Measurements from ENCODE around the gene KLF7. TPM values are rescaled to one million over a fixed set of nuclear protein-coding genes. Genes with fewer than 3 reads are reported as not detected.

Gene KLF7
- polyA plus RNA-seq, 6 donors from 2014 or later, result 14.2 to 25.1 (median 15.0) TPM

DNA sequence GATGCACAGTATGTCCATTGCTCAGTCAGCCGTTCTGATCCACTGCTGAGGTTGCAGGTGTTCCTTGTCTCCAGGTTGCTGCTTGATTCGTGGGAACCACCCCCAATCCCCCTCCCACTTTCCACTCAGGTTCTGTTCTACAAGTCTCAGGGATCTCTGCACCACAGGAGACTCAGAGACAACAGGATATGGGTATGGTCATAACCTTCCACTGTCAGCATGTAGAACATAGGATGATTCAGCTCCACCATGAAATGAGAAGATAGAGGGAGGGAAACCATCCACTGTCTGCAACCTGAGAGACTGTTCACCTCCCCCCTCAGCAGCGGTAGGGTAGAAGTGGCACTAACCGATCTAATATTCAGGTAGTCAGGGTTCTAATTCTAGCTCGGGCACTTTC lies 19.0 kb upstream of the KLF7 start:
- Mint-ChIP-seq H3K9me3 (peaks cover 0 to 13% (median 7%) of the 10 kb centered on the region in 7 donors), H3K4me3 (no peak overlapping the region), H3K27me3 (no peaks in the 10 kb centered on the region), H3K27ac (peak overlapping the region in 1 of 6 donors; percentile 11), H3K36me3 (peaks cover 0 to 15% of the 10 kb centered on the region in 2 donors), H3K4me1 (no peaks in the 10 kb centered on the region)
- DNase-seq, result no peak
- no peak for ATAC-seq (ENCODE audit: low read depth in 2 of 2)

DNA sequence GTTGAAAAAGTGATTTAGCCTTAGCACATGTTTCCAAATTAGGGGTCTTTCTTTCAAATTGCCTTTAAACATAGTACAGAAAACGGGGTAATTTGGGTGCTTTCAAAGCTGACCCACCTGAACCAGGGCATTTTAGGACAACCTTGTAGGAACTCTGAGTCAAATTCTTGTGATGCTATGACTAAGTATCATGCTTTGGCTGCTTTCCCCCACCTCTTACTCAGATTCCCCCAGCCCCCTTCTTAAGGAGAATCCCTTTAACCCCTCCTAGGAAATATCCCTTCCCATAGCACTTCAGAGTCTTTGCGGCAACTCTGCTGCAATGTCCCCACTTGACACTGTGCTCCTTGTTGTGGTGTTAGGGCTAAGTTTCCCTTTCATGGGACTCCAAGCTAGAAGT lies 18.6 kb upstream of the KLF7 start:
- H3K4me3 Mint-ChIP-seq, result no peak overlapping the region
- no peak overlapping the region for H3K27ac Mint-ChIP-seq
- peaks cover 0 to 15% of the 10 kb centered on the region in 2 donors for H3K36me3 Mint-ChIP-seq
- no peaks in the 10 kb centered on the region for H3K27me3 Mint-ChIP-seq
- no peaks in the 10 kb centered on the region for H3K4me1 Mint-ChIP-seq
- no peak for DNase-seq
- no peak for ATAC-seq (ENCODE audit: low read depth in 2 of 2)
- H3K9me3 Mint-ChIP-seq, result peaks cover 0 to 13% (median 7%) of the 10 kb centered on the region in 7 donors

DNA sequence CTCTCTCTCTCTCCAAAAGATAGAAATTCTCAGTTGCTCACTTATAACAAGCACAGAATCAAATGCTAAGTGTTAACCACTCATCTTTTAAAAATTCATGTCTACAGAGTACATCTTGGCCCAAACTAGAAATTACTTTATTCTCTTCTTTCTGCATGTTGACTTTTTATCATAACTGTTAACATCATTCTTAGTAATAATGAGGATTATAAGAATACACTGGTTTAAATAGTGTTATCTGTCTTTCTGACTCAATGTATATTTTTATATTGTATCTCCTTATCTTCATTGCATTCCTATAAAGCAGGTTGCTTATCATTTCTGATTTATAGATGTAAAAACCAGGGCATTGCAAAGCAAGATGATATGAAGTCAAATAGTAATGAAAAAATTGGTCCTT lies 17.8 kb upstream of the KLF7 start:
- ATAC-seq (ENCODE audit: low read depth in 2 of 2) (no peak), DNase-seq (no peak)
- H3K36me3 Mint-ChIP-seq, result peaks cover 0 to 15% of the 10 kb centered on the region in 2 donors
- H3K4me1 Mint-ChIP-seq, result no peaks in the 10 kb centered on the region
- H3K27me3 Mint-ChIP-seq, result no peaks in the 10 kb centered on the region
- H3K9me3 Mint-ChIP-seq, result peaks cover 0 to 13% (median 7%) of the 10 kb centered on the region in 7 donors
- H3K27ac Mint-ChIP-seq, result peak overlapping the region in 1 of 6 donors; percentile 3
- no peak overlapping the region for H3K4me3 Mint-ChIP-seq

DNA sequence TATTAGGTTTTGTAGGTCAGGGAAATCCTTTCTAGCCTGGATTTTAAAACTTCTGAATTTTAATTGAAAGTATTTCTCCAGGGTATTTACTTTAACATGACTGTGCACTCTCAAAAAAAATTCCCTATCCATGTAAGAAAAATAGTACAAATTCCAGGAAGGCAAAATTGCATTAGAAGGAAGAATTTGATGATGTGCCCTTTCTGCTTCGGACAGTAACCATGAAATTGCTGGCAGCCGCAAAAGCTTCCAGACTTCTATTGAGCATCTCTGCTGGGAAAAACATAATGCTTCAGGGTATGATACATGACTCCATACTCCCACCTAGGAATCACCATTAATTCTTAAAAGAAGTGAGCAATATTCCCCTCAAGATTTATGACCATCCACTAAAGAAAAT lies 17.2 kb upstream of the KLF7 start:
- DNase-seq (no peak), ATAC-seq (ENCODE audit: low read depth in 2 of 2) (no peak)
- Mint-ChIP-seq H3K27me3 (no peaks in the 10 kb centered on the region), H3K27ac (no peak overlapping the region), H3K36me3 (peaks cover 0 to 13% of the 10 kb centered on the region in 2 donors), H3K4me3 (no peak overlapping the region), H3K9me3 (peaks cover 0 to 13% (median 7%) of the 10 kb centered on the region in 7 donors), H3K4me1 (no peaks in the 10 kb centered on the region)

DNA sequence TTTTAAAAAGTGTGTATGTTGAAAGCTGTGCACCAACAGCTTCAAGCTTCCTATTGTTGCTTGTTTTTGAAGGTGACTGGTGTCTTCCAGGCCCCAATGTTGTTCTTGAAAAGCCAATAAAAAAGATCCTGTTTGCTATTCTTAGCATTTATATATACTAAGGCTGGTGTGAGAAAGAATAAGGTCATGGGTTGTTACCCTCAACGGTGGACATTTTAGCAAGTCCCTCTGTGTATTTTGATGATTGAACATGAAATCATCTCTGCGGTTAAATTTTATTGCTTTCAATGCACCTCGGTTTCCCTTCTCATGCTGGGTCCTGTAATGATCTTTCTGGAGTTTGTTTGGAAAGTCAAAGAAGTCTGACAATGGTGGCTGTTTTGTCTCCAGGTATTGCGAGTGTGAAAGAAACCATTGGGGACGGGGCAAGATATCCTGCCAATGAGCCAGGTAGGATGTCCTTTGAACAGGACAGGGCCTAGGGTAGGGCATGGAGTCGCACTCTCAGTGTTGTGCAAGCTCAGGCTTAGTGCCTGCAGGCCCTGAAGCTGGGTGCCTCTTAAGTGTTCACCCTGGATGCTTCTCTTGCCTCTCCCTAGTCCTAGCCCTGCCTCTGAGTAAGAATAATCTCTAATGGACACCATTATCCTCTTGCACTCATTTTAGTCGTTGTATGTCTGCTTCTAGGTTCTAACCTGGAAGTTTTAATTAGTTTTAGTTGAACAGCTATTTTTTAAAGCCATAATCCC lies 16.0 kb upstream of the KLF7 start:
- H3K27me3 Mint-ChIP-seq, result no peaks in the 10 kb centered on the region
- peaks cover 0 to 2% (median under 1%) of the 10 kb centered on the region in 3 donors for H3K4me1 Mint-ChIP-seq
- H3K4me3 Mint-ChIP-seq, result no peak overlapping the region
- peaks cover 0 to 4% (median 2%) of the 10 kb centered on the region in 7 donors for H3K9me3 Mint-ChIP-seq
- no peak for ATAC-seq (ENCODE audit: low read depth in 2 of 2)
- H3K36me3 Mint-ChIP-seq, result peaks cover 0 to under 1% of the 10 kb centered on the region in 2 donors
- DNase-seq, result no peak
- peak overlapping the region in 1 of 6 donors; percentile 62 for H3K27ac Mint-ChIP-seq

DNA sequence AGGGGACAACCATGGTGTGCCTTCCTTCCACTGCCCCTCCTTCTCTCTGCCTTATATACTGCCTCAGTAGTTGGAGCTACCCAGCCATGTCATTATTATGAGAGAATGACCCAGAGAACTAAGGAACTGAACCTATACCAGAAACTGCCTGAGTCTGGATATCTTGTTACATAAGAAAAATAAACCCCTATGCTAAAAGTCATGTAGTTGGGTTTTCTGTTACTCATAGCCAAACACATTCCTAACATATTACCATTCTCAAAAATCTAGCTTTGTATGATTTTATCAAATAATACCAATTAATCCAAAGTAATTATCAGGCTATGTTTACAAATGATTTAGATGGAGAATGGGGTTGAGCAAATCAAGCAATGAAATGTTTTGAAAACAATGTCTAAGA lies 15.0 kb upstream of the KLF7 start:
- Mint-ChIP-seq H3K4me3 (no peak overlapping the region), H3K4me1 (peaks cover 0 to 8% (median 6%) of the 10 kb centered on the region in 3 donors), H3K9me3 (no peaks in the 10 kb centered on the region), H3K27ac (no peak overlapping the region), H3K36me3 (no peaks in the 10 kb centered on the region), H3K27me3 (no peaks in the 10 kb centered on the region)
- DNase-seq, result no peak
- ATAC-seq (ENCODE audit: low read depth in 2 of 2), result no peak

DNA sequence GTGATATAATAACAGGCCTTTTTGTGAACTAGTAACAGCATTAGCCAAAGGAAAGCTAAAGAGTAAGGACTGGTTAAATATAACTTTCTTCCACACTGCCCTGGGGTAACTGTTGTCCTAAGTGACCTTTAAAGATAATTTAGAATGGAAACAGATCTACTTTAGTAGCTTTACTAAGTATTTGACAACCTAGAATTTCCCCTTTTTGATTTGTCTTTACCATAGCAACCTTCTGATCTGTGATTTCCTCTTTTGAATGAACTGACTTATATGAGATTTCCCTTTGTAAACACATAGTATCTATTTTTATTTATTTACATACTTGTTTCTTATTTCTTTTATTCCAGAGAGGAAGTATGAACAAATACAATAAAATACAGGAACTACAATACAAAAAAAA lies 10.5 kb upstream of the KLF7 start:
- peak; percentile 91 to 93 for ATAC-seq (ENCODE audit: low read depth in 2 of 2)
- Mint-ChIP-seq H3K4me3 (no peak overlapping the region), H3K9me3 (no peaks in the 10 kb centered on the region), H3K27ac (peak overlapping the region in 5 of 6 donors; percentile 48 to 98 (median 75)), H3K27me3 (no peaks in the 10 kb centered on the region), H3K36me3 (no peaks in the 10 kb centered on the region), H3K4me1 (peaks cover 0 to 8% (median 6%) of the 10 kb centered on the region in 3 donors)
- no peak for DNase-seq

DNA sequence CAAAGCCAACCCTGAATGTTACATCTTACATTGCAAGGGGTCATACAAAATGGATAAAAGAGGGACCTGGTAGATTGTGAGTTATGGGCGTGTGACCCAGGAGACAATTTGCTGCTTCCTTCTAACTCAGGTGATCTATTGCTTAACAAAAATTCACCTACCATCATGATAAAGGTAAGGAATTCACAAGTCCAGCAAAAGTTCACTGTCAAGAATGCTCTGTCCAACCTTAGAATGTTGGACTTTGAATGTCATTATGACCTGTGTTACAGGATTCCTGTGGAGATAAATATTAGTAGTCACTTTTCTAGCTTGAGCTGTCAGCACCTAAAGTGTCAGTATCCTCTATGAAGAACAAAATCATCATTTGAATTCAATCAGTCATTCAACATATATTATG lies 7.9 kb upstream of the KLF7 start:
- H3K27me3 Mint-ChIP-seq, result no peaks in the 10 kb centered on the region
- peaks cover 0 to 12% (median 8%) of the 10 kb centered on the region in 3 donors for H3K4me1 Mint-ChIP-seq
- peaks cover 0 to 4% (median 0%) of the 10 kb centered on the region in 7 donors for H3K9me3 Mint-ChIP-seq
- DNase-seq (no peak), ATAC-seq (ENCODE audit: low read depth in 2 of 2) (no peak)
- H3K27ac Mint-ChIP-seq, result no peak overlapping the region
- H3K36me3 Mint-ChIP-seq, result no peaks in the 10 kb centered on the region
- H3K4me3 Mint-ChIP-seq, result no peak overlapping the region

DNA sequence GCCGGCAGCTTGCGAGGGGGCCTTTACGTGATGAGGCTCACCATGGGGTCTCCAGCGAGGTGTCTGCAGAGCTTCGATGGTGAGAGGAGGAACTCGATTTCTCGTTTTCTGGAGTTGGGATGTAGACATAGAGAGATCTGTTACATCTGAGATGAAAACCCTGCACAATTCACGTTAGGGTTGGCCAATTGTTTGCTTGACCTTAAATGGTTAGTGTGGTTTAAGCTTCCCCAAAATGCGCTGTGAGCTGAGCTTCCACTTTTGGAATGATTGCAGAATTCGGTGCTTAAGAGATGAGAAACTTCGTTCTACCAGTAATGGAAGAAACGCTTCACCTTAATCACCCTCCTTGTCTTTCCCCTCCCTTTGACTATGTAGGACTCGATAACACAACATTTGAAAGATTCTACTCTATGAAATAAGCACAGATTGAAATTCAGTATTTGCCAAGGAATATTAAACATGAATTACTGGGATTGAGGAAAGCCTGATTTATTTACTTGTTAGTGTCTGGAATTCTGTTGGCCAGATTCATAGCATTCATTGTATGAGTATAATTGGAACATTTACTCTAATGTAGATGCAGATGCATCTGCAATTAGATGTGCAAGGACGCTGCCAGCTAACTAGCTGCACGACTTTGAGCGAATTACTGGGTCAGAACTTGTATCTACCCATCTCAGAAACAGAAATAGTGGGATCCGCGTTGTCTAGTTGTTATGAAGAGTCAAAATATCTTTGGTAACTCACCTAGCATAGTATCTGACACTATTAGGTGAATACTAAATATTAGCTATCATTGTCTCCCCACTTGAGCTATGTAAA lies 1.6 kb upstream of the KLF7 start:
- no peak for DNase-seq
- peaks cover 0 to 7% of the 10 kb centered on the region in 2 donors for H3K36me3 Mint-ChIP-seq
- H3K27me3 Mint-ChIP-seq, result no peaks in the 10 kb centered on the region
- H3K4me3 Mint-ChIP-seq, result peak overlapping the region; percentile 95 to 100 (median 98)
- H3K4me1 Mint-ChIP-seq, result peaks cover 45 to 60% (median 46%) of the 10 kb centered on the region in 3 donors
- H3K9me3 Mint-ChIP-seq, result peaks cover 0 to 4% (median 0%) of the 10 kb centered on the region in 7 donors
- ATAC-seq (ENCODE audit: low read depth in 2 of 2), result peak; percentile 1 to 2
- peak overlapping the region; percentile 98 to 100 (median 98) for H3K27ac Mint-ChIP-seq

DNA sequence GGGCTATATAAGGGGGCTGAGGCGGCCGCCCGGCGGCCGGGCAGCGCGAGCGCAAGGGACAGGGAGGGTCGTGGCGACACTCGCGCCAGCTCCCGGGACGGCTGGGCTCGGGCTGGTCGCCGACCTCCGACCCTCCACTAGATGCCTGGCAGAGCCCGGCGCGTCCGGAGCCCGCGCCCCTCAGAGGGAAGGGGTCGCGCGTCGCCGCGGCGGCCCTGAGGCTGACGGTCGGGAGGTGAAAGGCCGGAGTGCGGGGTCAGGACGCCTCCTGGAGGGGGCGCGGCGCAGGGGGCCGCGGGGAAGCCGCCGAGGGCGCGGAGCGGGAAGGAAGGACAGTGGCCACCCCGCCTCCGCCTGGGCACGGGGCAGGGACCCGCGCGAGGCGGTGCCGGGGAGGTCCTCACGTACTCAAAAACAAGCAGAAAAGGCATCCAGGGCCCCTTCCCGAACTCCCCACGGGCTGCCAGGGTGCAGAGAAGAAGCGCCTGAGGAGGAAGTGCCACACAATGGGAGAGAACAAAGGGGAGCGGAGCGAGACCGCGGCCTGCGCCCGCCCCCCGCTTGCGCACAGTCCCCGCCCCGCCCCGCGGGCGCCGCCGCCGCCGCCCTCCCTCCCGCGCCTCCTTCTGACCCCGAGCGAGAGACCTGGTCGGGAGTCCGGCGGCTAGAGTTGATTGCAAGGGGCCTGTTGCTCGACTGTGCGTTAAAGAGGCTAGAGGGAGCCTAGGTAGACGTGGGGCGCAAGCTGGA lies 776 bp upstream of the KLF7 start:
- H3K9me3 Mint-ChIP-seq, result peaks cover 0 to 4% (median 0%) of the 10 kb centered on the region in 7 donors
- DNase-seq, result peak; percentile 79
- peak; percentile 63 to 64 for ATAC-seq (ENCODE audit: low read depth in 2 of 2)
- peaks cover 49 to 68% (median 53%) of the 10 kb centered on the region in 3 donors for H3K4me1 Mint-ChIP-seq
- no peaks in the 10 kb centered on the region for H3K27me3 Mint-ChIP-seq
- peak overlapping the region; percentile 98 to 100 (median 100) for H3K27ac Mint-ChIP-seq
- peak overlapping the region; percentile 95 to 100 (median 98) for H3K4me3 Mint-ChIP-seq
- H3K36me3 Mint-ChIP-seq, result peaks cover 0 to 7% of the 10 kb centered on the region in 2 donors

DNA sequence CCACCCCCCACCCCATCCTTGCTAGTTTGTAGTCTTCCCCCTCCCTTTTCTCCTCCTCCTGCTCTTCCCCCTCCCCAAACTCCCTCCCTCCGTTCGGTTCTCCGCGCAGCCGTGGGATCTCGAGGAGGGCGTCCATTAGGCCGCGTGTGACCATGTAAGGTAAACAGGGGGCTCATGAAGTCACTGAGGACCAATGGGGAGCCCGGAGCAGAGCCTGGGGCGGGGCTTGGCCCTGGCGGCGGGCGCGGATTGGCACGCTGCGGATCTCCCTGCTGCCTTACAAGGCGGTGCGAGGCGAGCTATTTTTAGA lies 246 bp upstream of the KLF7 start:
- H3K4me1 Mint-ChIP-seq, result peaks cover 54 to 73% (median 58%) of the 10 kb centered on the region in 3 donors
- peaks cover 0 to 4% (median 0%) of the 10 kb centered on the region in 7 donors for H3K9me3 Mint-ChIP-seq
- peak; percentile 99 for DNase-seq
- peak overlapping the region; percentile 98 to 100 (median 100) for H3K27ac Mint-ChIP-seq
- peak; percentile 79 to 84 for ATAC-seq (ENCODE audit: low read depth in 2 of 2)
- H3K36me3 Mint-ChIP-seq, result peaks cover 0 to 7% of the 10 kb centered on the region in 2 donors
- peak overlapping the region; percentile 95 to 100 (median 98) for H3K4me3 Mint-ChIP-seq
- H3K27me3 Mint-ChIP-seq, result no peaks in the 10 kb centered on the region

DNA sequence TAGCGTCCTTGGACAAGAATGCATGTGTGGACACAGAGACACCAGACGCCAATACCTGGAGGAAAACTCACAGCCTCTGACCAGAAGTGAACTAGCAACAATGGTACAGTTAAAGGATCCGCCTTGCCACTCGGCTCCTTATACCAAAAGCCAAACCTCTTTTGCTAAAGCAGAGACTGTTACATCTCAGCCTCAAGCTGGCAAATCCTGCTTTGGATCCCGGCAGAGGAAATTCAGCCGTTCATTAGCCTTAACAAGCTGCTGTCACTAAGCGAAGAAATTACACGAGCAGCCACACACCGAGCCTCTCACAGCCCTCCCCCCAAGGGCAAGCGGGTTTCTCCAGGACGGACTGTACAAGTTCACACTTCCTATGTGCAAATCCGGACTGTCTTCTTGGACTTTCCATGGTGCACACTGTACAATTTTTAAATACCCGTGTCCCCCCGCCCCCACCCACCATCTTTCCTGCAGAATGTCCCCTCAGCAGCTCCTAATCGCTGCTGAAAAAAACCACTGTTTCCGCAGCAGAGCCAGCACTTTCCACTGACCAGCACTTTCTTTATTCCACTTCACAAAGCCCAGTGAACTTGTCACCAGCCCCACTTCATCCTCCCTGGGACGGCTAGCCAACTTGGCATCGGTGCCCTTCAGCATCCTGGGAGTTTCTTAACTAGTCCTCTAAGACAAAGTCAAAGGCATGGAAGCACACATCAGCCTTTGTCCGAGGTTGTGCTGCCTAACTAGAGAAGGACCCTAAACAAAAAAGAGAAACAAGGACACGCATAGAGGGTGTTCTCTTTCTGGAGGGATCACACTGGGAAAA lies 1.5 kb downstream of the KLF7 start:
- Mint-ChIP-seq H3K27me3 (no peaks in the 10 kb centered on the region), H3K4me1 (peaks cover 53 to 75% (median 68%) of the 10 kb centered on the region in 3 donors), H3K36me3 (peaks cover 0 to 7% of the 10 kb centered on the region in 2 donors), H3K27ac (peak overlapping the region; percentile 82 to 100 (median 100)), H3K9me3 (no peaks in the 10 kb centered on the region), H3K4me3 (peak overlapping the region; percentile 95 to 100 (median 98))
- ATAC-seq (ENCODE audit: low read depth in 2 of 2) (no peak), DNase-seq (no peak)

Data from naive B cell (primary cell).